Measurements from ENCODE around the gene FAM149B1.

FAM149B1 gene

DNA sequence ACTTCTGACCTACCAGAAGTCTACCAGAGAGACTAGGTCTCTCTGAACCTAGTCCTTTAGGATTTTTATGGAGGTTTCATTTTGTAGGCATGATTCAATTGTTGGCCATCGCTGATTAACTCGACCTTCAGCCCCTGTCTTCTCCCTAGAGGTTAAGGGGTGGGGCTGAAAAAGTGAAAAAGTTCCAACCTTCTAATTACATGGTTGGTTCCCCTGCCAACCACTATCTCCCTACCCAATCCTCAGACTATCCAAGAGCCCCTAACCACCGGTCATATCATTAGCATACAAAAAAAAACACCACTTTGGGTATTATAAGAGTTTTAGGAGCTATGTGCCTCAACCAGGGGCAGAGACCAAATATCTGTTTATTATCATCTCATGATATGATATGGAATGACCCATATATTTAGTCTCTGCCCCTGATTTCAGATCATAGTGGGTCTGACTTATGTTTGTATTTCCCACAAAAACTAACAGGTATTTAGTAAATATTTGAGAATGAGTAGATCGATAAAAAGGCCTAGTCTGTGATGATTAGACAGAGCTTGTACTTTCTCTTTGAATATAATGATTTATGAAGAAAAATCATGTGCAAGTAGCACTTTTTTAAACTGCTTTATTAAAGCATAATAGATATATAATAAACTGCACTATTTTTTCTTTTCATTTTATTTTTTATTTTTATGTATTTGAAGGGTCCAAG, 43.3 kb downstream of the FAM149B1 start:
- whole genome bisulfite sequencing: 100% methylated on average over 3 of the region's 4 CpGs
- Histone ChIP-seq H3K36me3 (ENCODE audit: insufficient read depth, low read length) (peaks cover 23% of the 10 kb centered on the region), H3K9ac (ENCODE audit: low read depth, low read length) (no peak overlapping the region), H3K27ac (ENCODE audit: low read depth, low read length) (no peak overlapping the region), H3K9me3 (ENCODE audit: insufficient read depth, low read depth, low read length) (peaks cover 10% of the 10 kb centered on the region), H3K4me3 (ENCODE audit: low read length) (no peak overlapping the region), H3K4me1 (ENCODE audit: insufficient read depth, low read length) (no peaks in the 10 kb centered on the region), H3K27me3 (ENCODE audit: insufficient read depth, low read length) (no peaks in the 10 kb centered on the region)

DNA sequence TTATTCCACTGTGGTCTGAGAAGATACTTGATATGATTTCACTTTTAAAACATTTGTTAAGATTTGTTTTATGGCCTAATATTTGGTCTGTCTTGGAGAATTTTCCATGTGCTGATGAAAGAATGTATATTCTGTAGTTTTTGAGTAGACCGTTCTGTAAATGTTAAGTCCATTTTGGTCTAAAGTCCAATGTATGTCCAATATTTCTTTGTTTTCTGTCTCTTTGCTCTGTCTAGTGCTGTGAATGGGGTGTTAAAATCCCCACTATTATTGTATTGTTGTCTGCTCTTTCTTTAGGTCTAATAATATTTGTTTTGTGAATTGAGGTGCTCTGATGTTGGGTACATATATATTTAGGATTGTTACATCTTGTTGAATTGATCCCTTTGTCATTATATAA, 47.8 kb downstream of the FAM149B1 start:
- Histone ChIP-seq H3K27me3 (ENCODE audit: insufficient read depth, low read length) (no peaks in the 10 kb centered on the region), H3K4me3 (ENCODE audit: low read length) (no peak overlapping the region), H3K9ac (ENCODE audit: low read depth, low read length) (no peak overlapping the region), H3K4me1 (ENCODE audit: insufficient read depth, low read length) (no peaks in the 10 kb centered on the region), H3K27ac (ENCODE audit: low read depth, low read length) (no peak overlapping the region), H3K36me3 (ENCODE audit: insufficient read depth, low read length) (peaks cover 23% of the 10 kb centered on the region), H3K9me3 (ENCODE audit: insufficient read depth, low read depth, low read length) (no peaks in the 10 kb centered on the region)
- 100% methylated on average over 1 of the region's 1 CpG for WGBS

DNA sequence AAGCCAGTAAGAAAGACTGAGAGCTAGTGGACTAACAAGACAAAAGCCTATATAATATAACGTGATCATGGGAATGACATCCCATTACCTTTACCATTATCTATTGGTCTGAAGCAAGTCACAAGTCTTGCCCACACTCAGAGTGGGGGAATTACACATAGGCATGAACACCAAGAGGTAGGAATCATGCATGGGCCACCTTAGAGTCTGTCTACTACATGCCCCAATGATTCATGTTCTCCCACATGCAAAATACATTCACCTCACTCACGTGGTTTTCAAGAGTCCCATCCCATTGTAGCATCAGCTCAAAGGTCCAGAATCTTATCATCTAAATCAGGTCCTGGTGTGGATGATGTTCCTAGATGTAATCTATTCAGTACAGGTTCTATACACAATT, 49.7 kb downstream of the FAM149B1 start:
- Histone ChIP-seq H3K27ac (ENCODE audit: low read depth, low read length) (no peak overlapping the region), H3K9me3 (ENCODE audit: insufficient read depth, low read depth, low read length) (no peaks in the 10 kb centered on the region)
- 87% methylated on average over 2 of the region's 2 CpGs for WGBS

DNA sequence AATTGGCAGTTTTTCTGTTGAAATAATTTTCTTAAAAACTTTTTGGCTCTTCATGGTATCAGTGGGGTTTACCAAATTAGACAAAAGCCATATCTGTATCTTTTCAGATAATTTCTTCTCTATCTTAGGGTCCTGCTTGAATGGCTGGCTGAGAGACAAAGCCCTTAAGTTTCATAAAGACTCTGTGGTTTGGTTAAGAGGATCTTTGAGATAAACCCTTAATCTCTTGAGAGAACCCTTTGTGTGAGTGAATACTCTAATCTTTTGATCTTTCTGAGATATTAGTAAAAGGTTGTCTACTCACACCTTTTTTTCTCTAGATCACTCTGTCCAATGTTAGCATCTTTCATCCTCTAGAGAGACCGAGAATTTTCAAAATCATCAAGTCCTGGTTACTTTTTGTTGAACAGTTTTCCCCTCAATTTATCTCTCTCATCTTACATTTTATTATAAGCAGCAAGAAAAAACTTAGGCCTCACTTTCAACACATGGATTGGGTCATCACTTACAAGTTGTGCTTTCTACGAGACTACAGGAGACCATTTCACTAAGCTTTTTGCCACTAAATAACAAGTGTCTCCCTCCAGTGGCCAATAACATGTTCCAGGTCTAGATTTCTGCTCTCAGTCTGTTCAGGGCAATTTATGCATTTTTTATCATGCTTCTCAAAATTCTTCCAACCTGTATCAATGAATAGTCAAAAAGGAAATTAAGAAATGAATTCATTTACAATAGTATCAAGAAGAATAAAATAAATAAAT, 50.7 kb downstream of the FAM149B1 start:
- no peaks in the 10 kb centered on the region for H3K27me3 ChIP-seq (ENCODE audit: insufficient read depth, low read length)
- no peak overlapping the region for H3K9ac ChIP-seq (ENCODE audit: low read depth, low read length)
- no peaks in the 10 kb centered on the region for H3K9me3 ChIP-seq (ENCODE audit: insufficient read depth, low read depth, low read length)
- H3K4me1 ChIP-seq (ENCODE audit: insufficient read depth, low read length): no peaks in the 10 kb centered on the region
- peaks cover 19% of the 10 kb centered on the region for H3K36me3 ChIP-seq (ENCODE audit: insufficient read depth, low read length)
- H3K27ac ChIP-seq (ENCODE audit: low read depth, low read length): no peak overlapping the region
- no peak overlapping the region for H3K4me3 ChIP-seq (ENCODE audit: low read length)
- 87% methylated on average over 2 of the region's 2 CpGs for WGBS

More for the DNA sequence above, 49.7 kb downstream of the FAM149B1 start:
- Histone ChIP-seq H3K4me3 (ENCODE audit: low read length) (no peak overlapping the region), H3K4me1 (ENCODE audit: insufficient read depth, low read length) (no peaks in the 10 kb centered on the region), H3K9ac (ENCODE audit: low read depth, low read length) (no peak overlapping the region), H3K36me3 (ENCODE audit: insufficient read depth, low read length) (peaks cover 19% of the 10 kb centered on the region), H3K27me3 (ENCODE audit: insufficient read depth, low read length) (no peaks in the 10 kb centered on the region)

DNA sequence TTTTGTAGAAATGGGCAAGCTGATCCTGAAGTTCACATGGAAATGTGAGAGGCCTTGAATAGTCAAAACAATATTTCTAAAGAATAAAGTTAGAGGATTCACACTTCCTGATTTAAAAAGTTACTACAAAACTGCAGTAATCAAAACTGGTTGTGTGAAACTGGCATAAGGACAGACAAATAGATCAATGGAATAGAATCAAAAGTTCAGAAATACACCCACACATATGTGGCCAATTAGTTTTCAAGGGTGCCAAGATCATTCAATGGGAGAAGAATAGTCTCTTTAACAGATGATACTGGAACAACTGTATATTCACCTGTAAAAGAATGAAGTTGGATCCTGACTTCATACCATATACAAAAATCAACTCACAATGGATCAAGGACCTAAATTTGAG, 51.5 kb downstream of the FAM149B1 start:
- Histone ChIP-seq H3K36me3 (ENCODE audit: insufficient read depth, low read length) (peaks cover 19% of the 10 kb centered on the region), H3K4me1 (ENCODE audit: insufficient read depth, low read length) (no peaks in the 10 kb centered on the region), H3K4me3 (ENCODE audit: low read length) (no peak overlapping the region), H3K27ac (ENCODE audit: low read depth, low read length) (no peak overlapping the region), H3K9me3 (ENCODE audit: insufficient read depth, low read depth, low read length) (no peaks in the 10 kb centered on the region), H3K9ac (ENCODE audit: low read depth, low read length) (no peak overlapping the region), H3K27me3 (ENCODE audit: insufficient read depth, low read length) (no peaks in the 10 kb centered on the region)

DNA sequence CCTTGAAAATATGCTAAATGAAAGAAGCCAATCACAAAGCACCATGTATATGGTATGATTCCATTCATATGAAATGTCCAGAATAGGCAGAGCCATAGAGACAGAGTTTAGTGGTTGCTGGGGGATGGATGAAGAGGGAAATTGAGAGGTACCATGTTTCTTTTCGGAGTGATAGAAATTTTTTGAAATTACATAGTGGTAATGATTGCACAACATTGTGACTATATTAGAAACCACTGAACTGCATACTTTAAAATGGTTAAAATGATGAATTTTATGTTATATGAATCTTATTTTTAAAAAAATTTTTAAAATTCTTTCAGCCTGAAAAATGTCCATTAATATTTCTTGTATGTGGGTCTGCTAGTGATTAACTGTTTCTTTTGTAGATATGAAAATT, 53.1 kb downstream of the FAM149B1 start:
- 100% methylated on average over 1 of the region's 1 CpG for WGBS
- Histone ChIP-seq H3K9ac (ENCODE audit: low read depth, low read length) (no peak overlapping the region), H3K9me3 (ENCODE audit: insufficient read depth, low read depth, low read length) (no peaks in the 10 kb centered on the region), H3K4me1 (ENCODE audit: insufficient read depth, low read length) (no peaks in the 10 kb centered on the region), H3K27me3 (ENCODE audit: insufficient read depth, low read length) (no peaks in the 10 kb centered on the region), H3K36me3 (ENCODE audit: insufficient read depth, low read length) (peaks cover 19% of the 10 kb centered on the region), H3K27ac (ENCODE audit: low read depth, low read length) (no peak overlapping the region), H3K4me3 (ENCODE audit: low read length) (no peak overlapping the region)

DNA sequence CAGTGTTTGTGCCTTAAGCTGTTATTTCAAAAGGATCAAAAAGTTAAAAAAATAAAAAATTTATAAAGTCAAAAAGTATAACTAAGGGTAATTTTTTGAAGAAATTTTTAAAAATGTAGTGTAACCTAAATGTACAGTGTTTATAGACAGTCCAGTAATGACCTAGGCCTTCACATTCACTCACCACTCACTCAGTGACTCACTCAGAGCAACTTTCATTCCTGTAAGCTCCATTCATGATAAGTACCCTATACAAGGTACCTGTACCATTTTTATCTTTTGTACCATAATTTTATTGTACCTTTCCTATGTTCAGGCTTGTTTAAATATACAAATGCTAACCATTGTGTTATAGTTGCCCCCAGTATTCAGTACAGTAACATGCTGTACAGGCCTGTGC, 57.6 kb downstream of the FAM149B1 start:
- Histone ChIP-seq H3K4me3 (ENCODE audit: low read length) (no peak overlapping the region), H3K9ac (ENCODE audit: low read depth, low read length) (no peak overlapping the region), H3K9me3 (ENCODE audit: insufficient read depth, low read depth, low read length) (no peaks in the 10 kb centered on the region), H3K27ac (ENCODE audit: low read depth, low read length) (no peak overlapping the region), H3K36me3 (ENCODE audit: insufficient read depth, low read length) (0 out of 2 replicates have a peak, but pooled peaks cover 4% of the 10 kb centered on the region), H3K27me3 (ENCODE audit: insufficient read depth, low read length) (no peaks in the 10 kb centered on the region), H3K4me1 (ENCODE audit: insufficient read depth, low read length) (no peaks in the 10 kb centered on the region)

DNA sequence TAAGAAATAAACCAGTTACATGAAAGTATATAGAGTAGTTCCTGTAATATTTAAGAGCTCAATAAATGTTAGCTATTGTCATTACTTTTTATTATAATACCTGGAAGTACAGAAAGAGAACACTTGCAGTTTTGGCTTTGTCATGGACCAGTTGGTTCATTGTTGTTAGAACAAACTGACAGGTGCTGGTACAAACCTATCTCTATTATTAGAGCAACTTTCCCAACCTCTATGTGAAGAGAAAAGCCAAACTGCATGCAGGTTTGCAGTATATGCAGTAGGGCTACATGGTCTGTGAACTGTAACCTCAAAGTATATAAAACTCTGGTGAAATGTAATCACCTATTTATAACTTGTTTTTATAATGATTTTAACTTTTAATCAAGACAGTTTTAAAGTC, 58.7 kb downstream of the FAM149B1 start:
- Histone ChIP-seq H3K4me3 (ENCODE audit: low read length) (no peak overlapping the region), H3K27me3 (ENCODE audit: insufficient read depth, low read length) (no peaks in the 10 kb centered on the region), H3K9me3 (ENCODE audit: insufficient read depth, low read depth, low read length) (no peaks in the 10 kb centered on the region), H3K27ac (ENCODE audit: low read depth, low read length) (no peak overlapping the region), H3K4me1 (ENCODE audit: insufficient read depth, low read length) (no peaks in the 10 kb centered on the region), H3K9ac (ENCODE audit: low read depth, low read length) (no peak overlapping the region), H3K36me3 (ENCODE audit: insufficient read depth, low read length) (0 out of 2 replicates have a peak, but pooled peaks cover 6% of the 10 kb centered on the region)

DNA sequence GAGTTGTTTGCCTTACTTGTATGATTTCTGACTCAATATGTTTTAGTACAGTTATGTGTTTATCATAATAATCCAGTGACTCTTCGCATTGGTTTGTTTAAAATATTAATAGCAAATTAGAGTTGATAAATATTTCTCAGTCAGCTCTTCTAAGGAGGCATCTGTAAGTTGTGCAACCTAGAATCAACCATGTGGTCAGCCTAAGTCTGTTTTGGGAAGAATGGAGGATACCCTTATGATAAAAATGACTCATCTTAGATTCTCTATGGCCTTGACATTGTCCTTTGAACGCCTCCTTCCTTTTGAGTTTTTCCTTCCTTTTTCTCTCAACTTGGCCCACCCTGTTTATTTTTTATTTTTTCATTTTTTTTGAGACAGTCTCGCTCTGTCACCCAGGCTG, 60.3 kb downstream of the FAM149B1 start:
- H3K4me1 ChIP-seq (ENCODE audit: insufficient read depth, low read length): no peaks in the 10 kb centered on the region
- WGBS: 86% methylated on average over 3 of the region's 3 CpGs

DNA sequence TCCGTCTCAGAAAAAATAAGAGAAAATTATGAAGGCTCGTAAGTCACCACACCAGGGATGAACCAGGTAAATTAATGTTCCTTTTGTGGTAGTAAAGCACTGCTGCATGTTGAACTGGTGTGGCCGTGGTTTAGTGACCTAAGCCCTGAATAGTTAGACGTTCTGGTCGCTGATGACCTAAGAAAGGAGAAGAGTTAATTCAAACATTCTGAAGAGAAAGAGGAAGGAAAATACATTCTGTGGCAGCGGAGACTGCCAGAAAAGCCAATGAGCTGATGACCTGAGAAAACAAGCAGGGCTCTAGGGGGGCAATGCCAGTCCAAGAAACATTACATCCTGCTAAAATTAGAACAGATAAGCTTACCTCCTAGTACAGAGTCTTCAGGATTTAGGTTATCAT, 61.6 kb downstream of the FAM149B1 start:
- H3K4me1 ChIP-seq (ENCODE audit: insufficient read depth, low read length): no peaks in the 10 kb centered on the region
- H3K9me3 ChIP-seq (ENCODE audit: insufficient read depth, low read depth, low read length): no peaks in the 10 kb centered on the region
- H3K4me3 ChIP-seq (ENCODE audit: low read length): no peak overlapping the region
- H3K36me3 ChIP-seq (ENCODE audit: insufficient read depth, low read length): peaks cover 34% of the 10 kb centered on the region
- 88% methylated on average over 6 of the region's 6 CpGs for WGBS
- no peak overlapping the region for H3K27ac ChIP-seq (ENCODE audit: low read depth, low read length)
- no peak overlapping the region for H3K9ac ChIP-seq (ENCODE audit: low read depth, low read length)
- H3K27me3 ChIP-seq (ENCODE audit: insufficient read depth, low read length): no peaks in the 10 kb centered on the region

More for the DNA sequence above, 60.3 kb downstream of the FAM149B1 start:
- Histone ChIP-seq H3K36me3 (ENCODE audit: insufficient read depth, low read length) (peaks cover 21% of the 10 kb centered on the region), H3K9me3 (ENCODE audit: insufficient read depth, low read depth, low read length) (no peaks in the 10 kb centered on the region), H3K9ac (ENCODE audit: low read depth, low read length) (no peak overlapping the region), H3K27me3 (ENCODE audit: insufficient read depth, low read length) (no peaks in the 10 kb centered on the region), H3K4me3 (ENCODE audit: low read length) (no peak overlapping the region), H3K27ac (ENCODE audit: low read depth, low read length) (no peak overlapping the region)

DNA sequence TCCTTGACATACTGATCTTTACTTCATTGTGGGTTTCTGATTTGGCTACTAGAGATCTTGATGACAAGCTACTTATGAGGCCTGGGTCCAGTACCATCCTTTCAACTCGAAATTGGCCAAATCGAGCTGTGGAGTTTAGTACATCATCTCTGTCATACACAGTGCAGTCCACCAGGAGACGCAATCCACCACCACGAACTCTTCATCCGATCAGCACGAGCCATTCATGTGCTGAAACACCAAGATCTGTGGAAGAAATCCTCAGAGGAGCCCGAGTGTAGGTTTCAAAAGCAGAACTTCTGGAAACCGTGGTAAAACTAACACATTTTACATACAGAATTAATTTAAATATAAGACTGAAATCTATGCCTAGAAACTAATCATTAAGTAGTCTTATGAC, 65.0 kb downstream of the FAM149B1 start:
- no peak overlapping the region for H3K9ac ChIP-seq (ENCODE audit: low read depth, low read length)
- H3K9me3 ChIP-seq (ENCODE audit: insufficient read depth, low read depth, low read length): no peaks in the 10 kb centered on the region
- H3K36me3 ChIP-seq (ENCODE audit: insufficient read depth, low read length): peaks cover 62% of the 10 kb centered on the region
- H3K27me3 ChIP-seq (ENCODE audit: insufficient read depth, low read length): no peaks in the 10 kb centered on the region
- WGBS: 94% methylated on average over 7 of the region's 8 CpGs
- H3K27ac ChIP-seq (ENCODE audit: low read depth, low read length): no peak overlapping the region
- no peaks in the 10 kb centered on the region for H3K4me1 ChIP-seq (ENCODE audit: insufficient read depth, low read length)
- H3K4me3 ChIP-seq (ENCODE audit: low read length): no peak overlapping the region

Data from HUES64 (cell line).